ENCODE data around the gene CPNE5. TPM values are rescaled to one million over a fixed set of nuclear protein-coding genes. Genes with fewer than 3 reads are reported as not detected.

Gene CPNE5
- total and polyA plus RNA-seq, 4 experiments from 2014 or later: 0.47 to 2.7 (median 1.3) TPM

GRCh38 chr6:36691011-36691410 is 148.2 kb downstream of the CPNE5 start:
- Histone ChIP-seq H3K4me3 (ENCODE audit: low read length in 2 of 2) (no peak overlapping the region), H3K9me3 (ENCODE audit: control insufficient read depth in 1 of 2, low read length in 2 of 2) (no peaks in the 10 kb centered on the region), H3K36me3 (ENCODE audit: insufficient read depth, low read length) (no peaks in the 10 kb centered on the region), H3K27me3 (ENCODE audit: insufficient read depth, low read length) (no peaks in the 10 kb centered on the region), H3K27ac (ENCODE audit: low read depth, low read length) (no peak overlapping the region), H3K4me1 (ENCODE audit: insufficient read depth, low read length) (peaks cover 20% of the 10 kb centered on the region)
- intact Hi-C loops (cut with micrococcal nuclease): no loop called here
- Mint-ChIP-seq H3K36me3 (peaks cover 0 to 4% of the 10 kb centered on the region in 2 donors), H3K27ac (peak overlapping the region in 6 of 7 donors; percentile 43 to 92 (median 82)), H3K4me1 (peaks cover 16 to 47% (median 27%) of the 10 kb centered on the region in 4 donors), H3K9me3 (no peaks in the 10 kb centered on the region), H3K4me3 (peak overlapping the region in 1 of 8 donors; percentile 3), H3K27me3 (no peaks in the 10 kb centered on the region)
- ChIA-PET POLR2A (ENCODE audit: partially characterized antibody) (interaction anchor here (1.1 to 2.2 kb wide), 2 partner anchors 9 to 11 kb away, joined by 3 to 15 read pairs; partner anchors contain the start of gene CDKN1A), CTCF (ENCODE audit: partially characterized antibody) (interaction anchor here (0.6 to 3.1 kb wide), 4 partner anchors 11 to 92 kb away, joined by 3 to 18 read pairs (median 6); no protein-coding TSS in a partner anchor)
- DNase-seq: no peak

Other genes starting within 250 kb of the CPNE5 start
- gene SRSF3, start 245.1 kb downstream of the CPNE5 start, total RNA-seq: 100 to 1,000 TPM; 337 to 350 TPM
- gene SRSF3, start 245.1 kb downstream of the CPNE5 start, polyA plus RNA-seq: 100 to 1,000 TPM; 293 to 328 TPM
- gene CDKN1A, start 160.7 kb downstream of the CPNE5 start, total RNA-seq: 10 to 100 TPM; 10.5 to 12.9 TPM
- 10 to 100 TPM in 1 of 2 donors, 1 to 10 TPM in 1; 3.3 to 20.6 TPM for gene CDKN1A, start 160.7 kb downstream of the CPNE5 start, polyA plus RNA-seq
- gene RAB44, start 141.6 kb downstream of the CPNE5 start, total RNA-seq: not detected
- gene RAB44, start 141.6 kb downstream of the CPNE5 start, polyA plus RNA-seq: not detected
- 1 to 10 TPM; 8.4 to 9.2 TPM for gene PPIL1, start 35.4 kb upstream of the CPNE5 start, total RNA-seq
- 10 to 100 TPM; 18.6 to 19.7 TPM for gene PPIL1, start 35.4 kb upstream of the CPNE5 start, polyA plus RNA-seq
- gene C6orf89, start 46.5 kb upstream of the CPNE5 start, total RNA-seq: 10 to 100 TPM; 53.0 to 56.0 TPM
- gene C6orf89, start 46.5 kb upstream of the CPNE5 start, polyA plus RNA-seq: 10 to 100 TPM; 35.4 to 52.8 TPM
- gene PI16, start 115.3 kb upstream of the CPNE5 start, total RNA-seq: 1 to 10 TPM; 5.8 to 6.0 TPM
- gene PI16, start 115.3 kb upstream of the CPNE5 start, polyA plus RNA-seq: 10 to 100 TPM; 31.5 to 53.8 TPM
- gene MTCH1, start 146.8 kb upstream of the CPNE5 start, total RNA-seq: 100 to 1,000 TPM; 142 to 151 TPM
- 100 to 1,000 TPM in 1 of 2 donors, 10 to 100 TPM in 1; 94.1 to 125 TPM for gene MTCH1, start 146.8 kb upstream of the CPNE5 start, polyA plus RNA-seq
- 1 to 10 TPM; 1.4 to 1.5 TPM for gene FGD2, start 166.2 kb upstream of the CPNE5 start, total RNA-seq
- gene FGD2, start 166.2 kb upstream of the CPNE5 start, polyA plus RNA-seq: under 1 TPM in 1 of 2 donors, not detected in 1; 0.11 TPM